ENCODE data around the gene TMEM175. TPM values are rescaled to one million over a fixed set of nuclear protein-coding genes. Genes with fewer than 3 reads are reported as not detected.
A peak's percentile ranks its signal among the peaks of the same experiment; 100 is the strongest.

Gene TMEM175
- total and polyA plus RNA-seq, 2 of the 13 experiments (the other 11 are each of a cell fraction or from before 2014, with no cell fraction given), result 5.1 to 9.9 TPM

DNA sequence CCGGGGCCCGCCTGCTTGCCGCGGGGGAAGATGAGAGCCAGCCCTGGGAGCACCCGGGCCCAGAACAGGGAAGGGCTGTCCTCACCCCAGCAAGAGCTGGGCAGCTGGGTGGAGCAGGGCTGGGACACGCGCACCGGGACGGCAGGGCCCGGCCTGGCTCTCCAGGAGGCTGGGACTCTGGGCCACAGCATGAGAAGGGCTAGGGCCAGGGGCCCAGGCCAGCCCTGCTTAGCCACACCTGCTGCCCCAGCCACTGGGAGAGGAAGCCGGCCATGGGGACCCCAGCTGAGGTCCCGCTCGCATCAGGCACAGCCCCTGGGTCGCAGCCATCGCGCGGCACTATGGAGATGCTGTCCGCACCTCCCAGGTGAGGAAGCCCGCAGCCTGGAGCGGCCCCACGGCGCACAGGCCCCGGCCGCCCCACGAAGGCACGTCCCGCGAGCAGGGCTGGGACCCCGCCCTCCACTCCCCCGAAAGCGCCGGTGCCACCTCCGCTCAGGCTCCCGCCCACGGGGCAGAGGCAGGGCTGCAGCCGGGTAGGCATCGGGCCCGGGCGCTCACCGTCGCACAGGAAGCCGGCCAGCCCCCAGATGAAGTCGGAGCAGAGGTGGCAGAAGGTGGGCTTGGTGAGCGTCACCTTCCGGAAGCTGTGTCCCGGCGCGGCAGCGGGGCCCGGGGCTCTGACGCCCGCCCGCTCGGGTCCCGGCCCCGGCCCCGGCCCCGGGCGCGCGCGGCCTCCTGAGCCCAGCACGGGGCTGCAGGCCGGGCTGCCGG, 40.6 kb downstream of the TMEM175 start (continued):
- TF ChIP-seq, protein P1, sequence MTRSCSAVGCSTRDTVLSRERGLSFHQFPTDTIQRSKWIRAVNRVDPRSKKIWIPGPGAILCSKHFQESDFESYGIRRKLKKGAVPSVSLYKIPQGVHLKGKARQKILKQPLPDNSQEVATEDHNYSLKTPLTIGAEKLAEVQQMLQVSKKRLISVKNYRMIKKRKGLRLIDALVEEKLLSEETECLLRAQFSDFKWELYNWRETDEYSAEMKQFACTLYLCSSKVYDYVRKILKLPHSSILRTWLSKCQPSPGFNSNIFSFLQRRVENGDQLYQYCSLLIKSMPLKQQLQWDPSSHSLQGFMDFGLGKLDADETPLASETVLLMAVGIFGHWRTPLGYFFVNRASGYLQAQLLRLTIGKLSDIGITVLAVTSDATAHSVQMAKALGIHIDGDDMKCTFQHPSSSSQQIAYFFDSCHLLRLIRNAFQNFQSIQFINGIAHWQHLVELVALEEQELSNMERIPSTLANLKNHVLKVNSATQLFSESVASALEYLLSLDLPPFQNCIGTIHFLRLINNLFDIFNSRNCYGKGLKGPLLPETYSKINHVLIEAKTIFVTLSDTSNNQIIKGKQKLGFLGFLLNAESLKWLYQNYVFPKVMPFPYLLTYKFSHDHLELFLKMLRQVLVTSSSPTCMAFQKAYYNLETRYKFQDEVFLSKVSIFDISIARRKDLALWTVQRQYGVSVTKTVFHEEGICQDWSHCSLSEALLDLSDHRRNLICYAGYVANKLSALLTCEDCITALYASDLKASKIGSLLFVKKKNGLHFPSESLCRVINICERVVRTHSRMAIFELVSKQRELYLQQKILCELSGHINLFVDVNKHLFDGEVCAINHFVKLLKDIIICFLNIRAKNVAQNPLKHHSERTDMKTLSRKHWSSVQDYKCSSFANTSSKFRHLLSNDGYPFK (CRISPR knock-in tag; IDR thresholded peaks at IDR 0.05; ENCODE audit: borderline replicate concordance), result no peak
- TF ChIP-seq MAFG (CRISPR knock-in tag; IDR thresholded peaks at IDR 0.05) (no peak), EED (CRISPR knock-in tag; IDR thresholded peaks at IDR 0.05) (peak; percentile 63; the same call in 1 of the 2 replicates), ZBTB3 (CRISPR knock-in tag; IDR thresholded peaks at IDR 0.05; ENCODE audit: borderline replicate concordance, low read depth) (no peak), ZNF547 (CRISPR knock-in tag; IDR thresholded peaks at IDR 0.05) (peak; percentile 35), ZNF891 (CRISPR knock-in tag; IDR thresholded peaks at IDR 0.05) (0 out of 2 replicates have a peak, but pooled peaks have one; percentile 28), ZNF777 (CRISPR knock-in tag; IDR thresholded peaks at IDR 0.05) (peak; percentile 26; the same call in 1 of the 2 replicates), ATF7-NPFF (CRISPR knock-in tag; IDR thresholded peaks at IDR 0.05; ENCODE audit: low read depth) (no peak), MXD4 (CRISPR knock-in tag; IDR thresholded peaks at IDR 0.05) (no peak), ZFY (CRISPR knock-in tag; IDR thresholded peaks at IDR 0.05) (peak; percentile 34; the same call in 1 of the 2 replicates), HMG20B (CRISPR knock-in tag; conservative IDR thresholded peaks at IDR 0.05) (no peak)
- TF ChIP-seq, protein P2, sequence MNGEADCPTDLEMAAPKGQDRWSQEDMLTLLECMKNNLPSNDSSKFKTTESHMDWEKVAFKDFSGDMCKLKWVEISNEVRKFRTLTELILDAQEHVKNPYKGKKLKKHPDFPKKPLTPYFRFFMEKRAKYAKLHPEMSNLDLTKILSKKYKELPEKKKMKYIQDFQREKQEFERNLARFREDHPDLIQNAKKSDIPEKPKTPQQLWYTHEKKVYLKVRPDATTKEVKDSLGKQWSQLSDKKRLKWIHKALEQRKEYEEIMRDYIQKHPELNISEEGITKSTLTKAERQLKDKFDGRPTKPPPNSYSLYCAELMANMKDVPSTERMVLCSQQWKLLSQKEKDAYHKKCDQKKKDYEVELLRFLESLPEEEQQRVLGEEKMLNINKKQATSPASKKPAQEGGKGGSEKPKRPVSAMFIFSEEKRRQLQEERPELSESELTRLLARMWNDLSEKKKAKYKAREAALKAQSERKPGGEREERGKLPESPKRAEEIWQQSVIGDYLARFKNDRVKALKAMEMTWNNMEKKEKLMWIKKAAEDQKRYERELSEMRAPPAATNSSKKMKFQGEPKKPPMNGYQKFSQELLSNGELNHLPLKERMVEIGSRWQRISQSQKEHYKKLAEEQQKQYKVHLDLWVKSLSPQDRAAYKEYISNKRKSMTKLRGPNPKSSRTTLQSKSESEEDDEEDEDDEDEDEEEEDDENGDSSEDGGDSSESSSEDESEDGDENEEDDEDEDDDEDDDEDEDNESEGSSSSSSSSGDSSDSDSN (CRISPR knock-in tag; IDR thresholded peaks at IDR 0.05), result peak; percentile 52; the same call in 1 of the 2 replicates
- TF ChIP-seq, protein P3, sequence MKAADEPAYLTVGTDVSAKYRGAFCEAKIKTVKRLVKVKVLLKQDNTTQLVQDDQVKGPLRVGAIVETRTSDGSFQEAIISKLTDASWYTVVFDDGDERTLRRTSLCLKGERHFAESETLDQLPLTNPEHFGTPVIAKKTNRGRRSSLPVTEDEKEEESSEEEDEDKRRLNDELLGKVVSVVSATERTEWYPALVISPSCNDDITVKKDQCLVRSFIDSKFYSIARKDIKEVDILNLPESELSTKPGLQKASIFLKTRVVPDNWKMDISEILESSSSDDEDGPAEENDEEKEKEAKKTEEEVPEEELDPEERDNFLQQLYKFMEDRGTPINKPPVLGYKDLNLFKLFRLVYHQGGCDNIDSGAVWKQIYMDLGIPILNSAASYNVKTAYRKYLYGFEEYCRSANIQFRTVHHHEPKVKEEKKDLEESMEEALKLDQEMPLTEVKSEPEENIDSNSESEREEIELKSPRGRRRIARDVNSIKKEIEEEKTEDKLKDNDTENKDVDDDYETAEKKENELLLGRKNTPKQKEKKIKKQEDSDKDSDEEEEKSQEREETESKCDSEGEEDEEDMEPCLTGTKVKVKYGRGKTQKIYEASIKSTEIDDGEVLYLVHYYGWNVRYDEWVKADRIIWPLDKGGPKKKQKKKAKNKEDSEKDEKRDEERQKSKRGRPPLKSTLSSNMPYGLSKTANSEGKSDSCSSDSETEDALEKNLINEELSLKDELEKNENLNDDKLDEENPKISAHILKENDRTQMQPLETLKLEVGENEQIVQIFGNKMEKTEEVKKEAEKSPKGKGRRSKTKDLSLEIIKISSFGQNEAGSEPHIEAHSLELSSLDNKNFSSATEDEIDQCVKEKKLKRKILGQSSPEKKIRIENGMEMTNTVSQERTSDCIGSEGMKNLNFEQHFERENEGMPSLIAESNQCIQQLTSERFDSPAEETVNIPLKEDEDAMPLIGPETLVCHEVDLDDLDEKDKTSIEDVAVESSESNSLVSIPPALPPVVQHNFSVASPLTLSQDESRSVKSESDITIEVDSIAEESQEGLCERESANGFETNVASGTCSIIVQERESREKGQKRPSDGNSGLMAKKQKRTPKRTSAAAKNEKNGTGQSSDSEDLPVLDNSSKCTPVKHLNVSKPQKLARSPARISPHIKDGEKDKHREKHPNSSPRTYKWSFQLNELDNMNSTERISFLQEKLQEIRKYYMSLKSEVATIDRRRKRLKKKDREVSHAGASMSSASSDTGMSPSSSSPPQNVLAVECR (CRISPR knock-in tag; IDR thresholded peaks at IDR 0.05; ENCODE audit: borderline replicate concordance), result peak; percentile 49; the same call in 1 of the 2 replicates
- TF ChIP-seq, protein P4, sequence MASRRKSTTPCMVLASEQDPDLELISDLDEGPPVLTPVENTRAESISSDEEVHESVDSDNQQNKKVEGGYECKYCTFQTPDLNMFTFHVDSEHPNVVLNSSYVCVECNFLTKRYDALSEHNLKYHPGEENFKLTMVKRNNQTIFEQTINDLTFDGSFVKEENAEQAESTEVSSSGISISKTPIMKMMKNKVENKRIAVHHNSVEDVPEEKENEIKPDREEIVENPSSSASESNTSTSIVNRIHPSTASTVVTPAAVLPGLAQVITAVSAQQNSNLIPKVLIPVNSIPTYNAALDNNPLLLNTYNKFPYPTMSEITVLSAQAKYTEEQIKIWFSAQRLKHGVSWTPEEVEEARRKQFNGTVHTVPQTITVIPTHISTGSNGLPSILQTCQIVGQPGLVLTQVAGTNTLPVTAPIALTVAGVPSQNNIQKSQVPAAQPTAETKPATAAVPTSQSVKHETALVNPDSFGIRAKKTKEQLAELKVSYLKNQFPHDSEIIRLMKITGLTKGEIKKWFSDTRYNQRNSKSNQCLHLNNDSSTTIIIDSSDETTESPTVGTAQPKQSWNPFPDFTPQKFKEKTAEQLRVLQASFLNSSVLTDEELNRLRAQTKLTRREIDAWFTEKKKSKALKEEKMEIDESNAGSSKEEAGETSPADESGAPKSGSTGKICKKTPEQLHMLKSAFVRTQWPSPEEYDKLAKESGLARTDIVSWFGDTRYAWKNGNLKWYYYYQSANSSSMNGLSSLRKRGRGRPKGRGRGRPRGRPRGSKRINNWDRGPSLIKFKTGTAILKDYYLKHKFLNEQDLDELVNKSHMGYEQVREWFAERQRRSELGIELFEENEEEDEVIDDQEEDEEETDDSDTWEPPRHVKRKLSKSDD (CRISPR knock-in tag; IDR thresholded peaks at IDR 0.05; ENCODE audit: low read depth), result no peak

All from HepG2 (cell line).